Activated naive CD8-positive, alpha-beta T cell (primary cell): ENCODE results near the gene S1PR3.

Experiments
- H3K27ac Mint-ChIP-seq: one replicate; pipeline ENCODE4 v1.8.0; 2021; ENCODE audit warnings: mixed read lengths
- H3K27me3 Mint-ChIP-seq: one replicate; pipeline ENCODE4 v1.8.0; 2021; ENCODE audit warnings: mixed read lengths
- H3K36me3 Mint-ChIP-seq: one replicate; pipeline ENCODE4 v1.8.0; 2021; ENCODE audit warnings: mixed read lengths
- H3K4me1 Mint-ChIP-seq: one replicate; pipeline ENCODE4 v1.8.0; 2021; ENCODE audit warnings: low read depth, mixed read lengths
- H3K4me3 Mint-ChIP-seq: one replicate; pipeline ENCODE4 v1.8.0; 2021; ENCODE audit warnings: mild to moderate bottlenecking, mixed read lengths
- H3K9me3 Mint-ChIP-seq: one replicate; pipeline ENCODE4 v1.8.0; 2021; ENCODE audit warnings: low read depth, mixed read lengths

The S1PR3 gene

GRCh38 chr9:88994469-88995199, 3.4 kb downstream of the S1PR3 start:
- no peak overlapping the region for H3K27ac Mint-ChIP-seq
- H3K9me3 Mint-ChIP-seq: no peaks in the 10 kb centered on the region
- H3K4me3 Mint-ChIP-seq: no peak overlapping the region
- H3K36me3 Mint-ChIP-seq: no peaks in the 10 kb centered on the region
- peaks cover 19% of the 10 kb centered on the region for H3K27me3 Mint-ChIP-seq
- H3K4me1 Mint-ChIP-seq: peaks cover 13% of the 10 kb centered on the region

GRCh38 chr9:88995200-88995577, 3.9 kb downstream of the S1PR3 start:
- Mint-ChIP-seq H3K4me3 (no peak overlapping the region), H3K9me3 (no peaks in the 10 kb centered on the region), H3K4me1 (peaks cover 8% of the 10 kb centered on the region), H3K27ac (no peak overlapping the region), H3K27me3 (peaks cover 19% of the 10 kb centered on the region), H3K36me3 (no peaks in the 10 kb centered on the region)

GRCh38 chr9:88995627-88996026, 4.4 kb downstream of the S1PR3 start:
- H3K27ac Mint-ChIP-seq: no peak overlapping the region
- no peaks in the 10 kb centered on the region for H3K36me3 Mint-ChIP-seq
- no peak overlapping the region for H3K4me3 Mint-ChIP-seq
- H3K9me3 Mint-ChIP-seq: no peaks in the 10 kb centered on the region
- H3K4me1 Mint-ChIP-seq: peaks cover 6% of the 10 kb centered on the region
- H3K27me3 Mint-ChIP-seq: peaks cover 19% of the 10 kb centered on the region

- H3K27me3 Mint-ChIP-seq: peaks cover 19% of the 10 kb centered on the region
- no peak overlapping the region for H3K4me3 Mint-ChIP-seq
- H3K9me3 Mint-ChIP-seq: no peaks in the 10 kb centered on the region
- no peaks in the 10 kb centered on the region for H3K36me3 Mint-ChIP-seq
- no peak overlapping the region for H3K27ac Mint-ChIP-seq
- H3K4me1 Mint-ChIP-seq: peaks cover 11% of the 10 kb centered on the region
These were observed 5.0 kb downstream of the S1PR3 start for GRCh38 chr9:88996046-88996920.

- peaks cover 23% of the 10 kb centered on the region for H3K27me3 Mint-ChIP-seq
- peaks cover 10% of the 10 kb centered on the region for H3K4me1 Mint-ChIP-seq
- no peaks in the 10 kb centered on the region for H3K9me3 Mint-ChIP-seq
- no peaks in the 10 kb centered on the region for H3K36me3 Mint-ChIP-seq
- no peak overlapping the region for H3K27ac Mint-ChIP-seq
- no peak overlapping the region for H3K4me3 Mint-ChIP-seq
These were observed 5.6 kb downstream of the S1PR3 start for GRCh38 chr9:88996921-88997235.

- H3K4me1 Mint-ChIP-seq: peaks cover 6% of the 10 kb centered on the region
- H3K9me3 Mint-ChIP-seq: no peaks in the 10 kb centered on the region
These were observed 6.4 kb downstream of the S1PR3 start for GRCh38 chr9:88997646-88998045.

GRCh38 chr9:88998503-88998902, 7.2 kb downstream of the S1PR3 start:
- Mint-ChIP-seq H3K36me3 (no peaks in the 10 kb centered on the region), H3K27me3 (peaks cover 25% of the 10 kb centered on the region), H3K4me3 (no peak overlapping the region), H3K27ac (no peak overlapping the region), H3K4me1 (peaks cover 6% of the 10 kb centered on the region), H3K9me3 (no peaks in the 10 kb centered on the region)

More at GRCh38 chr9:88997646-88998045, 6.4 kb downstream of the S1PR3 start:
- Mint-ChIP-seq H3K27me3 (peaks cover 26% of the 10 kb centered on the region), H3K4me3 (no peak overlapping the region), H3K36me3 (no peaks in the 10 kb centered on the region), H3K27ac (no peak overlapping the region)

- H3K27me3 Mint-ChIP-seq: peaks cover 26% of the 10 kb centered on the region
- H3K27ac Mint-ChIP-seq: no peak overlapping the region
- H3K4me3 Mint-ChIP-seq: no peak overlapping the region
- H3K36me3 Mint-ChIP-seq: no peaks in the 10 kb centered on the region
- H3K9me3 Mint-ChIP-seq: no peaks in the 10 kb centered on the region
- H3K4me1 Mint-ChIP-seq: peaks cover 6% of the 10 kb centered on the region
These were observed 7.6 kb downstream of the S1PR3 start for GRCh38 chr9:88998911-88999310.

- Mint-ChIP-seq H3K27ac (no peak overlapping the region), H3K4me1 (peaks cover 6% of the 10 kb centered on the region), H3K4me3 (no peak overlapping the region), H3K27me3 (peaks cover 22% of the 10 kb centered on the region), H3K9me3 (no peaks in the 10 kb centered on the region), H3K36me3 (no peaks in the 10 kb centered on the region)
These were observed 9.1 kb downstream of the S1PR3 start for GRCh38 chr9:89000371-89000781.

- H3K36me3 Mint-ChIP-seq: no peaks in the 10 kb centered on the region
- H3K27me3 Mint-ChIP-seq: peaks cover 19% of the 10 kb centered on the region
These were observed 10.0 kb downstream of the S1PR3 start for GRCh38 chr9:89000973-89001916.

GRCh38 chr9:89001917-89002540, 10.8 kb downstream of the S1PR3 start:
- H3K4me3 Mint-ChIP-seq: no peak overlapping the region
- H3K36me3 Mint-ChIP-seq: no peaks in the 10 kb centered on the region
- no peaks in the 10 kb centered on the region for H3K9me3 Mint-ChIP-seq
- no peak overlapping the region for H3K27ac Mint-ChIP-seq
- H3K4me1 Mint-ChIP-seq: peaks cover 6% of the 10 kb centered on the region
- peaks cover 19% of the 10 kb centered on the region for H3K27me3 Mint-ChIP-seq

More at GRCh38 chr9:89000973-89001916, 10.0 kb downstream of the S1PR3 start:
- Mint-ChIP-seq H3K4me3 (no peak overlapping the region), H3K9me3 (no peaks in the 10 kb centered on the region), H3K27ac (no peak overlapping the region), H3K4me1 (peaks cover 6% of the 10 kb centered on the region)

- no peaks in the 10 kb centered on the region for H3K36me3 Mint-ChIP-seq
- H3K27me3 Mint-ChIP-seq: peaks cover 20% of the 10 kb centered on the region
- H3K27ac Mint-ChIP-seq: no peak overlapping the region
- H3K9me3 Mint-ChIP-seq: no peaks in the 10 kb centered on the region
- no peak overlapping the region for H3K4me3 Mint-ChIP-seq
- H3K4me1 Mint-ChIP-seq: peaks cover 6% of the 10 kb centered on the region
These were observed 11.7 kb downstream of the S1PR3 start for GRCh38 chr9:89002987-89003386.

- Mint-ChIP-seq H3K36me3 (no peaks in the 10 kb centered on the region), H3K4me3 (no peak overlapping the region), H3K27ac (no peak overlapping the region), H3K9me3 (no peaks in the 10 kb centered on the region), H3K27me3 (peaks cover 20% of the 10 kb centered on the region), H3K4me1 (peaks cover 6% of the 10 kb centered on the region)
These were observed 14.1 kb downstream of the S1PR3 start for GRCh38 chr9:89005323-89005722.

GRCh38 chr9:89006267-89006666, 15.0 kb downstream of the S1PR3 start:
- peaks cover 20% of the 10 kb centered on the region for H3K27me3 Mint-ChIP-seq
- H3K27ac Mint-ChIP-seq: no peak overlapping the region
- peaks cover 1% of the 10 kb centered on the region for H3K4me1 Mint-ChIP-seq
- no peak overlapping the region for H3K4me3 Mint-ChIP-seq
- H3K9me3 Mint-ChIP-seq: no peaks in the 10 kb centered on the region
- H3K36me3 Mint-ChIP-seq: no peaks in the 10 kb centered on the region
